Brain pericyte (primary cell): ENCODE results near the gene WNT11.

Experiments
- DNase-seq: peaks from one replicate; pipeline ENCODE4 v3.0.0-alpha.2; 2012; ENCODE audit warnings: low read depth, low spot score

WNT11 gene

DNA sequence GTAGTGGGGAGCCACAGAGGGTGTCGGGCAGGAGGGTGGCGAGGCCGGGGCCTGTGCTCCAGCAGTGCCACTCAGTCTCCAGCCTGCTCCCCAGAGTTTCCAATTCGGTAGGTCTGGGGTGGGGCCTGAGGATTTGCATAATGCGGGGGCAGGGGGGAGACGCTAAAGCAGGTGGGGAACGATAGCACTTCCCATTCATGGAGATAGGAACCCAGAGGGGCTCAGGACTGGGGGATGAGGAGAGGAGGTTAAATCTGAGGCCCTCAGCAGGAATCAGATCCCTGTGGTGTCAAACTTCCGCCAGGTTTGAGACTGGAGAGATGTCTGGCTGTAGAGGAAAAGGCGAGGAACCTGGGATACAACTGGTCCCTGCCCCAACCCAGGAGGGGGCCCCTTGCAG is 29.8 kb downstream of the WNT11 start:
- no peak for DNase-seq

DNA sequence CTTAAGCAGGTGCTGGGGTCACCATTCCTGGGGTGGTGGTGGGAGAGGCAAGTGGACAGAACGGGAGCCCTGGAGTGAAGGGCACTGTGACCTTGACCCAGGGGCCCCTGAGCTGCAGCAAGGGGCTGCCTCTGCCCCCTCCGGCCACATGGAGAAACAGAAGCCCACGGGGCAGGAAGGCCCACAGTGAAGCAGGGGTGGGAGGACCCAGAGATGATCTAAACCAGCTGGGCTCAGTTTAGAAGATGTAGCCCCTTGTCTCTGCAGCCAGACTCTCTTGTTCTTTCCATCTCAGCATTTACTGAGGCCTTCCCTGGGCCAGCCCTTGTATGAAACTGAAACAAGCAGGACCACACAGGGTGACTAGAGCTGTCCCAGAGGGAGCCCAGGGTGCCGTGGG is 30.5 kb downstream of the WNT11 start:
- DNase-seq, result no peak

DNA sequence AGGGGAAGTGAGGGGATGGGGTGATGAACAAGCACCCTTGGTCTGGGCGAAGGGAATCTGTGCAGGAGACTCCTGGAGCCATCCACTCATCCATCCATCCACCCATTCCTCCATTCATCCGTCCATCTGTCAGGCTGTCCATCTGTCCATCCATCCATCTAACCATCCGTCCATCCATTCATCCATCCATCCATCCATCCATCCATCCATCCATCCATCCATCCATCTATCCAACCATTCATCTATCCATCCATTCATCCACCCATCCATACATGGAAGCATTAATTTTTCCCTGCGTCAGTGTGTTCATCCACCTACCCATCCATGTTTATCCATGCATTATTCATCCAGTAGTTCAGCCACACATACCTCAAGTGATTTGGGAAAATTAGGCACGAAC is 32.0 kb downstream of the WNT11 start:
- DNase-seq, result no peak

DNA sequence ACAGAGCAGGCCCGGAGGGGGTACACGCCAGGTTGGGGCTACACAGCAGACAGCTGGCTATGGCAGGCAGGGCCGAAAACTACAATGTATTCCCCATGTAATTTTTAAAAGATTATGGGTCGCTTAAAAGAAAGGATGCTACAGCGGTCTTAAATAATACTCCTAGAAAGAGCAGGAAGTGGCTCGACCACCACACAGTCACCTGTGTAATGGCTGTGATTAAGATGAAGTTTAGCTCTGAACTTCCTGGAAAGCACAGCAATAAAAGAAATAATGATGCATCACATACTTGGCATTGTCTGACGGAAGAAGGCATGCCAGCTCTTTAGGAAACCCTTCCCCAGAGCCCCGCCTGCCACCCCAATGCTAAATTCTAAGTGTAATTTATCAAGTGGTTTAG is 32.6 kb downstream of the WNT11 start:
- DNase-seq, result no peak

DNA sequence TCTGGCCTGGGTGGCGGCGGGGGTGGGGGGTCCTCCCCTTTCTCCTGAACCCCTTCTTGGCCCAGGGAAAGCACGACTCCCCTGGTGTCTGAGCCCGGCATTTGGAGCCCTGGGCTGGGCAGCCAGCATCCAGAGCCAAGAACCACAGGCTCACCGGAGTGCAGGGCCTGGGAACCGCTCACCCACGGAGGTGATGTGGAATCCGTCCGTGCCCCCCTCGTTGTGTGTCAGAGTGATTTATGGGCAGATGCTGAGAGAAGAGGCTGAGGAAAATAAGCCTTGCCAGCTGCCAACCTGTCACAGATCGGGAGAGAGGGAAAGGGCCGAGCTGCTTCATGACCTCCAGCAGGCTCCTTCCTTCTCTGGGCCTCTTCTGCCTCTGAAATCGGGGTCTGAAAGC is 33.7 kb downstream of the WNT11 start:
- DNase-seq, result no peak

- DNase-seq, result no peak
Observed at GRCh38 chr11:76170468-76170867, 35.8 kb downstream of the WNT11 start.

DNA sequence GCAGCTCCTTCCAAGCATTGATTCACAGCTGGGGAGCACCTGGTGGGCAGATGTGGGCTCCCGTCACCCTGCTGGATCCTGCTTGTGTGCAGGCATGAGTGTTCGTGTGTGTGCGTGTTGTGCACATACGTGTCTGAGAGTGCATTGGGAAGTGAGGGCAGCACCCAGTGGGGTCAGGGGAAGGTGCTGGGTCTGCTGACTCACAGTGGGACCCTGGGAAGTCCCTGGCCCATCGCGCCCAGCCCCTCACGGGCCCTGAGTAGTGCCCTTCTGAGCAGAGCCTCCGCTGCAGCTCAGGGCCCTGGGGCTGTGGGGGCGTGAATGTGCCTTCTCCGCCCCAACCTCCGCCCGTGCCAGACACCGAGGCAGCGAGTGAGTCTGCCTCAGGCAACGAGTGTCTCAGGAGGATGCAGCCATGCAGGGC is 36.8 kb downstream of the WNT11 start:
- no peak for DNase-seq

DNA sequence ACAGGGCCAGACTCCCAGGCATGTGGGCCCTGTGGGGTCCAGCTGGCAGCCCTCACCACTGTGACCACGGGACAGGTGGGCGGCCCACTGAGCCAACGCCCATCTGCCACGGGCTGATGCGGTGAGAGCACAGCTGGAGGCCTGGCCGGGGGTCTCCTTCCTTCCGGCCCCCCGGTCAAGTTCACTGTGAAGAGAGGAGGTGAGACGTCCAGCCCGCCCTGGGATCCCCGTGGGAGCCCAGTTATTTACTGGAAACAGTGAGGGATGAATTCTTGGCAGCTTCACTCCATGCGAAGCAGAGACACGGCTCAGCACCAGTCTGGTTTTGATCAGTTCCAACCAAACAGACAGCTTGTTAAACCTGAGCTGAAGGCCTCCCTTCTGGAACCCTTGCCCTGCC is 38.7 kb downstream of the WNT11 start:
- DNase-seq, result no peak

GRCh38 chr11:76166314-76166713 is 40.0 kb downstream of the WNT11 start:
- DNase-seq, result no peak

DNA sequence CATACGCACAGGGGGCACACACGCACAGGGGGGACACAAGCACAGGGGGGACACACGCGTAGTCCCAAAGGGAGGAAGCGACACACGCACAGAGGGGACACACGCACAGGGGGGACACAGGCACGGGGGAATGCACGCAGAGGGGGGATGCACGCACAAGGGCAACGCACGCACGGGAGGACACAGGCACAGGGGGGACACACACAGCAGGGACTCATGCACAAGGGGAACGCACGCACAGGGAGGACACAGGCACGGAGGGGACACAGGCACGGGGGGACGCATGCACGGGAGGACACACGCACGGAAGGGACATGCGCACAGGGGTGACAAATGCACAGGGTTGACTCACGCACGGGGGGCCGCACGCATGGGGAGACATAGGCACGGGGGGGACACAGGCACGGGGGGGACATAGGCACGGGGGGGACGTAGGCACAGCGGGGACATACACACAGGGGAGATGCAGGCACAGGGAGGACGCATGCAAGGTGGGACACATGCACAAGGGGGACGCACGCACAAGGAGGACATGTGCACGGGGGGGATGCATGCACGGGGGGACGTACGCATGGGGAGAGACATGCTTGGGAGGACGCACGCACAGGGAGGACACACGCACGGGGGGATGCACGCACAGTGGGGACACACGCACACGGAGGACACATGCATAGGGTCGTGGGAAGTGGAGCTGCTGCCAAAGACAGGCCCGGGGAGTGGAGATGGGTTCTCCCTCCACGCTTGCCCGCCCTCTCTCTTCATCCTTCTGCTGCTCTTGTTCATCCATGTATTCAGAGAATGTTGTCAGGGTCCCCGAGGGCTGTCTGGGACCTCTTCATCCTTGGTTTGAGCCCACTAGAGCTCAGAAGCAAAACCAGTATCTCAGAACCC is 41.2 kb downstream of the WNT11 start:
- DNase-seq, result no peak

DNA sequence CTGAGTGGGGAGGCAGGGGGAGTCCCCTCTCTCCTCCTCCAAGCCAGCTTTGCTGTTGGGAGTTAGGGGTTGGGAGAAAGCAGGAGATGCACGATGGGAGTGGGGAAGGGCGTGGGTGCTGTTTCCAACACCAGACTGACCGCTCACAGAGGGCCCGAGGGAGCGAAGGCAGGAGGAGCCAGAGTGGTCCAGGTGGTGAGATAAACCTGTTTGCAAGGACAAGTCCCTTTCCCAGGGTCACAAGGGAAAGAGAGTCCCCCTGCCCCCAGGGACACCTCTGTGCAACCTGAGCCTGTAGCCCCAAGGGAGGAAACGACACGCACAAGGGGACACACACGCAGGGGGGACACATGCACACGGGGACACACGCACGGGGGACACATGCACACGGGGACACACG is 42.2 kb downstream of the WNT11 start:
- DNase-seq, result no peak

- DNase-seq, result no peak
Observed at GRCh38 chr11:76163289-76163880, 42.9 kb downstream of the WNT11 start.

DNA sequence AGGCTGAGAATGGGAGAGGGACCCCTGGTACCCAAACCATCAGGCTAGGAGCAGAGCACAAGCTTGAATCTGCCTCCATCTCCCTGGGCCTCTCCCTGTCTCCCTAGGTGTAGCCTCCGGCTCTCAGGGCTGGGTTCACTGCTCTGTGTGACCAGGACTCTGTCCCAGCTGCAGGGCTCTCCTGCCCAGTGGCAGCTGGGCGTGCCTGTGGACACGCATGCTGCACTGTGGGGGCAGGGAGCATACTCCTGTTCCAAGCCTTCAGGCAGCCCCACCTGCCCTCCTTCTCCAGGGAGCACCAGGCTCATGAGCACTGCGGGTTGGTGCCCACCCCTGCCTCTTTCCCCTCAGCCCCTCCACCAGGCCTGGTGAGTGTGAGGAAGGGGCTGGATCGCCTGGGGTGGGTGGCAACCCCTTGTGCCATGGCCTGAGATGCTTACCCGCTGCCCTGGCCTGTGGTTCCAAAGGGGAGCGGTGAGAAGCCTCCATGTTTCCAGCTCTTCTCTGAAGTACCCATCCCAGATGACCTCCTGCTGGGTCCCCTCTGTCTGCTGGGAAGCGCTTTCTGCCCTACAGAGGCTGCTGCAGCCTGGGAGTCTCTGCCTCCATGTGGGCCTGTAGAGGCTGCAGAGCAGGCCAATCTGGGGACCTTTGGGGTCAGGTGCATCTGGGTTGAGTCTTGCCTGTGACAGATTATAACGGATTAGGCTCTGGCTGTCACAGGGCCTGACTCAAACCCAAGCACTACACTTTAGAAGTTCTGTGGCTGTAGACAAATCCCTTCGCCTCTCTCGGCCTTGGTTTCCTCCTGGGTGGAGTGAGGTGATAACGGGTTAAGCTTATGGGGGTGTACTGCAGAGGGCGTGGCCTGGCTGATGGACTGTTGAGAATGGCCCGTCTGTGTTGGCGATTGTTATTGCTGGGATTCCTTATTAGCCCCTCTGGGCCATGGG is 43.7 kb downstream of the WNT11 start:
- DNase-seq, result no peak

- DNase-seq, result no peak
Observed at GRCh38 chr11:76161261-76161961, 44.9 kb downstream of the WNT11 start.

- no peak for DNase-seq
Observed at GRCh38 chr11:76160856-76161255, 45.4 kb downstream of the WNT11 start.

- no peak for DNase-seq
Observed at GRCh38 chr11:76159983-76160661, 46.2 kb downstream of the WNT11 start.

GRCh38 chr11:76159303-76159937 is 46.9 kb downstream of the WNT11 start:
- DNase-seq, result no peak

- no peak for DNase-seq
Observed at GRCh38 chr11:76158394-76159302, 47.7 kb downstream of the WNT11 start.

DNA sequence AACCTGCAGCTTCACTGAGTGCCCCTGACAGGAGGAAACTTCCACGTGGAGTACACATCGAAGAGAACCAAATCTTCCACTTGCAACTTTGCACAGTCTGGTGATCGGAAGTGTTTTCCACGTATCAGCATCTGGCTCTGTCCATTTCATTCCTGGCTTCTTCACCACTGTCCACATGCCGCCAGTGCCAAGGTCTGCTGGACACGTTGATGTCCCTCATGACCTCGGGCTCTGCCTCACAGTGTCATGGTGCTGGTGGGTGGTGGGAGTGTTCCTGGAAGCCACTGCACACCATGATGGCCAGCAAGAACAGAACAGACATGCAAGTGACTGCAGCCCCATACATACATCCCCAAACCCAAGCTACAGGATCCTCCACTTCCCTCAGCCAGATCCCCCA is 48.4 kb downstream of the WNT11 start:
- no peak for DNase-seq
